ENCODE measurements around the gene TTC31. TPM values are rescaled to one million over a fixed set of nuclear protein-coding genes. Genes with fewer than 3 reads are reported as not detected.

The TTC31 gene
- total RNA-seq, 1 experiment from 2014 or later: 17.6 TPM

DNA sequence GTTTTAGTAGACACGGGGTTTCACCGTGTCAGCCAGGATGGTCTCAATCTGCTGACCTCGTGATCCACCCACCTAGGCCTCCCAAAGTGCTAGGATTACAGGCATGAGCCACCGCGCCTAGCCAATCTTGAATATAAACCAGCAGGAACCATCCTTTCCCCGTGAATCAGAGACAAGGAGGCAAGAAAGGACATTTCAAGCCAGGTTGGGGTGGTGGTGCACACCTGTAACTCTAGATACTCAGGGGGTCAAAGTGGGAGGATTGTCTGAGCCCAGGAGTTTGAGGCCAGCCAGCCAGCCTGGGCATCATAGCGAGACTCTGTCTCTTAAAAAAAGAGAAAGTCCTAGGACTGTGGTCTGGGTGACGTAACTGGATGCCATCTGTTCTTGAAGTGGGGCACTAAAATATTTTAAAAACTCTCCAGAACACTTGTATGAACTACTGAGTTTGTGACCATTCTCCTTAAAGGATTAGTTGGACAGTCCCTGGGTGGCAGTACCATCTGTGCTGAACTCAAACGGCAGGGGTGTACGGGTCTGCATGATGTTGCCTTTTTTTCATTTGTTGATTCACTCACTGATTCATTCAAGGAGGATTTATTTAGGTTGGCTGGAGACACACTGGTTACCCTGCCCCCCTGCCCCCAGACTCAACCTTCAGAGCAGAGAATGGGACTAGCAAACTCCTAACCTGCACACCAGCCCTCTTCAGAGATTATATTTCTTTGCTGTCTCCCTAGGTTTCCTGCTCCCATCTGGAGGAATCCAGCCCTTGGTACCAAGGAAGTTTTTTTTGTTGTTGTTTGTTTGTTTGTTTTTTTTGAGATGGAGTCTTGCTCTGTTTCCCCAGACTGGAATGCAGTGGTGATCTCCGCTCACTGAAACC is 28.5 kb downstream of the TTC31 start:
- in situ Hi-C loops (cut with HindIII; ENCODE audit: low pct_unique_long_range_greater_than_20kb, low sequenced_read_pairs): no loop called here
- DNase-seq (ENCODE audit: low read depth, low spot score): no peak

DNA sequence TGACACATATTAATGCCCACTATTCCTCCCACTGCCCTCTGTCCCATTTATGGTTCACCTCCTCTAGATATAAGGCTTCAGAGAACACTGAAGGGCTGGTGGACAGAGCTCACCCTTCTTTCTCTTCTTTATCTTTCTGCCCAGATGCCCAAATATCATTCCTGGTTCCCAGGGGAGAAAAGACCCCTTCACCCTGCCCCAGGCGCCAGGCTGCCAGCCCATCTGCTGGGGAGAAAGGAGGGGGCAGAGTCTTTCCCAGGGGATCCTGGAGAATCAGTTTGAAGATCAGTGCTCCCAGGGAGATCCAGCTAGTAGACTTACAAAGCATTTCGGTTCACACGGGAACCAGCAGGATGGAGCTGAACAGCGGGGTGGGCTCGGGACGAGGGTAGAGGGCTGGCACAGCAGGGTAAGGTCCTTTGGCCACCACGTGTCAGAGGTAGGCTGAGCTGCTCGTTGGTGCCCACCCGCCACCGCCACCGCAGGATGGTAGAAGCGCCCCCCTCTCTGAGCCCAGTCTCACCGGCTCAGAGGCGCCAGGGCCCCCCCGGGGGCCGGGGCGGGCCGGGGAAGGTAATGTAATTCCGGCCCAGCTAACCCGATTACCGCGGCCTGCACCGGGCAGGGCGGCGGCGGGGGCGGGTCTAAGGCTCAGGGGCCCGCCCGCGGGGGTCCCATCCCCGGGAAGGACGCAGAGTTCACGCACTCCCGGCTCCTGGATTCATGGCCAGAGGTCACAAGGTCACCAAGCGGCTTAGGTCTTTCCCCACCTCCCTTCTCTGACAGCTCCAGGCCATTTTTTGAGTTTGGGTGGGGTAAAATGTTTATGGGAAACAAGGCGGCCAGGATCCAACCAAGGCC is 30.1 kb downstream of the TTC31 start:
- DNase-seq (ENCODE audit: low read depth, low spot score): no peak
- in situ Hi-C loops (cut with HindIII; ENCODE audit: low pct_unique_long_range_greater_than_20kb, low sequenced_read_pairs): no loop called here

DNA sequence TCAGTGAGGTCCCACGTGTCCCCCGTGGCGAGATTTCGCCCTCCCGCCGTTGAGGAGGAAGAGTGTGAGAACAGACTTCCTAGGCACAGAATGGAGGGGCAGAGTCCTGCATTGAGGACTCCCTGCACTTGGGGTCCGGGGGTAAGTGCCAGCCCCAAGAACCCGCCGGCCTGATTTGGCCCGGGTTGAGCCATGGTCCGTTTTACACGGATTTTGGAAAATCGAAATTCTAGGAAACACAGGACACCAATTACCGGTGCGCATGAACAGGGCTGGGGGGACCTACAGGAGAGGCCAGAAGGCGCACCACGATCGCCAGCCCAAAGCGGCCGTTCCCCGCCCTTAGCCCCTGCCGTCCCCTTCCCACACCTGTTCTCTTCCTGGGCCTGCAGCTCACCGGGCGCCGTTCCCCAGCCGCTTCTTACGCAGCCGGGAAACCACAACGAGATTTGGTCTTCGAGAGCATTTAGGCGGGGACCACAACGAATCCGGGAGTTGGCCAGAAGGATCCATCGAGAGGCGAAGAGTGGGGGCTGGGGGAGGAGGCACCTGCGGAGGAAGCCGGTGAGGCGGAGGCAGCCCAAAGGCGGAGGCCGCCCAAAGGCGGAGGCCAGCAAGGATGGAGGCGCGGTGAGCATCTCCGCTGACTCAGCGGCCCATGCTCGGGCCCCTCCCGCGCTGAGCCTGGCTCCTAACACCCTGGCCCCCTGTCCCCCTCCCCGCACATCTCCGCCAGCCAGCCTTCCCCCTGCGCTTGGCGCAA is 30.9 kb downstream of the TTC31 start:
- no peak for DNase-seq (ENCODE audit: low read depth, low spot score)
- in situ Hi-C loops (cut with HindIII; ENCODE audit: low pct_unique_long_range_greater_than_20kb, low sequenced_read_pairs): no loop called here

DNA sequence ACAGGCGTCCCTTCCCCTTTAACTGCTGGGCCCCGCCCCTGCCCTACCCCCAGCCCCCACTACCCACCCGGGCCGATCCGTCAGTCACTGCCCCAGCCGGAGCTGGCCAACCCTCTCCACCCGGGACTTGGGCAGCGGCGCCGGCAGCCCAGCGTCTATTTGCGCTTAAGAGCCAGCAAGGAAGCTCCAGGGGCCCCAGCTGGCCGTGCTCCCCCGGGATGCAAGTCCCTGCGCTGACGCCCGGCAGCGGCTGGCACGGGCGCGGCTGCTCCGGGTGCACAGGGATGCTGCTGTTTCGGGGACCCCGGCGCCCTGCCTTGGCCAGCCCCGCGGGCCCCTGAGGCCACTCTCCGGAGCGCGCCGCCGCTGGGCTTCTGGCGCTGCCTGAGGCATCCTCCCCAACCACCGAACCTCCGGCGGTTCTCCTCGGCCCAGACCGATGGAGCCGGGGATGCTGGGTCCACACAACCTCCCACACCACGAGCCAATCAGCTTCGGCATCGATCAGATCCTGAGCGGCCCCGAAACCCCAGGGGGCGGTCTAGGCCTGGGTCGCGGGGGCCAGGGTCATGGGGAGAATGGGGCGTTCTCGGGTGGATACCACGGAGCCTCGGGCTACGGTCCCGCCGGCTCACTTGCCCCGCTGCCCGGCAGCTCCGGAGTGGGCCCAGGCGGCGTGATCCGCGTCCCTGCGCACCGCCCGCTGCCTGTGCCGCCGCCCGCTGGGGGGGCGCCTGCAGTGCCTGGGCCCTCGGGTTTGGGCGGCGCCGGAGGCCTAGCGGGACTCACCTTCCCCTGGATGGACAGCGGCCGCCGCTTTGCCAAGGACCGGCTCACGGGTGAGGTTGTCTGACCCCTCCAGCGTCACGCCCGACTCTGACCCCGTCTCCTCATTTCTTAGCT is 31.7 kb downstream of the TTC31 start, which contains the start of gene TLX2:
TLX2 (plus strand) TSS at position 83 of the 903 bp plus-strand sequence; CDS start at position 440, 357 bp downstream.
- in situ Hi-C loops (cut with HindIII; ENCODE audit: low pct_unique_long_range_greater_than_20kb, low sequenced_read_pairs): no loop called here
- DNase-seq (ENCODE audit: low read depth, low spot score): no peak

DNA sequence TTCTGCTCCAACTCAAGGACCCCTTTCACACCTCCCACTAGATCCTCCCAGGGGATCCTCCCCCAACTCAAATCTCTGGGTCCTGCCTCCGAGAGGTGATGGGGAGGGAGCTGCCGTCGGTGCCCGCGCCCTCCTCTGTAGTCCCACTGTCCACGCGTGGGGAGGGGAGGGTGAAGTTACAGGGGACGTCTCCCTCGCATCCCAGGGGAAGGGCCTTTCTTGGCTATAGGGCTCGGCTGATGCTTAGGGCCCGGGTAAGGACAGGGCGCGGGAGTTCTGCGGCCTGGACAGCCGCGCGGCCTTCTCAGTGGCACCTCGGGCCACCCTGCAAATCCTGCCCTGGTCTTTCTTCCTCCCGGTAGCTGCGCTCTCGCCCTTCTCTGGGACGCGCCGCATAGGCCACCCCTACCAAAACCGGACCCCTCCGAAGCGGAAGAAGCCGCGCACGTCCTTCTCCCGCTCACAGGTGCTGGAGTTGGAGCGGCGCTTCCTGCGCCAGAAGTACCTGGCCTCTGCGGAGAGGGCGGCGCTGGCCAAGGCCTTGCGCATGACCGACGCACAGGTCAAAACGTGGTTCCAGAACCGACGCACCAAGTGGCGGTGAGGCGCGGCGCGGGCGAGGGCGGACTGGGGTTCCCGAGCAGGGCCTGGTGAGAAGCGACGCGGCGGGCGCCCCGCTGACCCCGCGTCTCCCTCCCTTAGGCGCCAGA is 32.5 kb downstream of the TTC31 start:
- in situ Hi-C loops (cut with HindIII; ENCODE audit: low pct_unique_long_range_greater_than_20kb, low sequenced_read_pairs): no loop called here
- no peak for DNase-seq (ENCODE audit: low read depth, low spot score)

DNA sequence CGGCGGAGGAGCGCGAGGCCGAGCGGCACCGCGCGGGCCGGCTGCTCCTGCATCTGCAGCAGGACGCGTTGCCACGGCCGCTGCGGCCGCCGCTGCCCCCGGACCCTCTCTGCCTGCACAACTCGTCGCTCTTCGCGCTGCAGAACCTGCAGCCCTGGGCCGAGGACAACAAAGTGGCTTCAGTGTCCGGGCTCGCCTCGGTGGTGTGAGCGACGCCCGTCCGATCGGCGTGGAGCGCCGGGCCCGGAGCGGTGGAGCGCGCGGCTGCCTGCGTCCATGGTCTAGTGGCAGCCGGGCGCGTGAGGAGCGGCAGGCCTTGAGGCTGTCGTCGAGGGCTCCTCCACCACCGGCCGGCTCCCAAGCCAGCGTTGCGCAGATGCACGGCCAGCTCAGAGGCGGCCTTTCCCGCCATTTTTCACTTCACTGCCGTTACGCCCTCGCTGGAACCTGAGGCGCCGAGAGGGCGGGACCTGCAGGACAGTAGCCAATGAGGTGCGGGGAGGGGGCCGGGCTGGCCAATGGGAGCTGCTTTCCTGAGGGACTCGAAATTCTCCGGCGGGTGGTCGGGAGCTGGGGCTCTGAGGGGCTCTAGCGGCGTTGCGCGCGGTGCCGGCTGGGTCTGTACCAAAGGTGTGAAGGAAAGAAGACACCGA is 33.2 kb downstream of the TTC31 start:
- in situ Hi-C loops (cut with HindIII; ENCODE audit: low pct_unique_long_range_greater_than_20kb, low sequenced_read_pairs): no loop called here
- no peak for DNase-seq (ENCODE audit: low read depth, low spot score)

DNA sequence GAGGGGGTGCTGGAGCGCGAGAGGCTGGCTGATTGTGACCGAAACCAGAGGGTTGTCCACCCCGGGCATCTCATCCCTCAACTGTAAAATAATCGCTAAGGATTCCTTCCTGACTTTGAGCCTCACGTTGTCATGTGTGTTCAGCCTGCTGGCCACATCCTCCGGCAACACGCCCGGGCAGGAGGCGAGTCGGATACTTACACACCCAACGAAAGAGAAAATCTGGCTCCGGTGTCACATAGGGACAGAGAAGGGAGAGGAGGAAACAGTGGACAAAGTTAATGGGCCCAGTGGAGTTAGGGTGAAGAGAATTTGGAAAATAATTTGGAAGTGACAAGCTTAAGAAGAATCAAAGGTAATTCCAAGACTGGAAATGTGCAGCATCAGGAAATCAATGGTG is 33.8 kb downstream of the TTC31 start:
- in situ Hi-C loops (cut with HindIII; ENCODE audit: low pct_unique_long_range_greater_than_20kb, low sequenced_read_pairs): no loop called here
- DNase-seq (ENCODE audit: low read depth, low spot score): no peak

DNA sequence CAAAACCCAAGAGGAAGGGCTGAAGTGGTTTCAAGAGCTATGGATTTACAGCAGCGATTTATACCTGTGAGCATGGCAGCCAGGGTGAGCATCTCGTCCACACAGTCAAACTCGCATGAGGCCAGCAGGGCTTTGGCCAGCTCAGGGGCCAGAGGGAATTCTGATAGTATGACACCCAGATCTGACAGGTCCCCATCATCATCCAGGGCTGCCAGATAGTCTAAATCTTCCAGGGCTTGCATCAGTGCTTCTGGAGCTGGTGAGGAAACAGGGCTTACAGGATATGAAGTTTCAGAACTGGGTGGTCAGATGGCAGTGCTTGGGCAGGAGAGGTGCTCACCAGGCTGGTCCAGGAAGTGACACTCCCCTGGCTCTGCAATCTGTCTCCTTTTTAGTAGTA is 39.6 kb downstream of the TTC31 start:
- no peak for DNase-seq (ENCODE audit: low read depth, low spot score)
- in situ Hi-C loops (cut with HindIII; ENCODE audit: low pct_unique_long_range_greater_than_20kb, low sequenced_read_pairs): no loop called here

DNA sequence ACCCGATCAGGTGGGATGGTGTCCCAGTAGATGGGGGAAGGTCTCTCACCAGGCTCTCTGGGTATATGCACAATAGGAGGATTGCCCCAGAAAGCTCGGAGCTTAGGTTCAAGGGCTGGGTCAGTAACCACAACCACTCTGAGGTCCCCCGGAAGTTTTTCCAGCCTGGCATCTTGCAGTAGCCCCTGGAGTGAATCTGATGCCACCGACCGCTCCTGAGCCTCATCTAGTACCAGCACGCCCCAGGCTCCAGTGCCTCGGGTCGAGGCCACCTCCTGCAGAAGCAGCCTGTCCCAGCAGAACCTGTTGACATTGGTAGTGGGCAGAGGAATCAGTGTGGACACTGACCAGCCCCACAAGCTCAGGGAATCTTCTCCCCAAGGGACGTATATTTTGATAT is 41.1 kb downstream of the TTC31 start:
- in situ Hi-C loops (cut with HindIII; ENCODE audit: low pct_unique_long_range_greater_than_20kb, low sequenced_read_pairs): no loop called here
- no peak for DNase-seq (ENCODE audit: low read depth, low spot score)

DNA sequence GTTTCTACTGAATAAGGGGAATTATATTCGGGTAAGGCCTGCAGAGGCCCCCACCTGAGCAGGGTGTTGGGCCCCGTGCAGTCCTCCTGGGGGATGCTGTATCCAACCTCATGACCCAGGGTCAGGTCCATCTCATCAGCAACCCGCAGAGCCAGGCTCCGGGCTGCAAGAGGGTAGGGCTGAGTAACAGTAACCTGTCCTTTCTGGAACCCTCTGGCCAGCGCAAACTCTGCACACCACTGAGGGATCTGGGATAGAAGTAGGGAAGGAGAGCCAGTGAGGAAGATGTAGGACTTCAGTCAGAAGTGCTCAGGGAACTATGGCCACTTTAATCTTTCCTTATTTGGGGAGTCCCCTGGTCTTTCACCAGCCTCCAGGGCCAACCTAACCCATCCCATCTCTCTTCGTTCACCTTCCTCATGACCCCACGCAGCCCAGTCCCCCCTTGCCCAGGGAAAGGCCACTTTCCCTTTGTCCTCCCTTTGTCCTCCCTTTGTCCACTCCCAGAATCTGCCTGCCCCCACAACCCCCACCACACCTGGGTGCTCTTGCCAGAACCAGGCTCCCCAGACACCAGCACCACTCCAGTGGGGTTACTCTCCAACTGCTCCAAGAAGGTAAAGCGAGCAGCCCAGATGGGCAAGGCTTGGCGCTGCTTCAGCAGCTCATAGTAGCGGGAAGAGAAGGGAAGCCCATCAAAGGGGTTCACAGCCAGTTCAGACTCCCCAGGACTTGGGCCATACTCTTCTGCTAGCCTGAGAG is 42.3 kb downstream of the TTC31 start:
- no peak for DNase-seq (ENCODE audit: low read depth, low spot score)
- in situ Hi-C loops (cut with HindIII; ENCODE audit: low pct_unique_long_range_greater_than_20kb, low sequenced_read_pairs): no loop called here

DNA sequence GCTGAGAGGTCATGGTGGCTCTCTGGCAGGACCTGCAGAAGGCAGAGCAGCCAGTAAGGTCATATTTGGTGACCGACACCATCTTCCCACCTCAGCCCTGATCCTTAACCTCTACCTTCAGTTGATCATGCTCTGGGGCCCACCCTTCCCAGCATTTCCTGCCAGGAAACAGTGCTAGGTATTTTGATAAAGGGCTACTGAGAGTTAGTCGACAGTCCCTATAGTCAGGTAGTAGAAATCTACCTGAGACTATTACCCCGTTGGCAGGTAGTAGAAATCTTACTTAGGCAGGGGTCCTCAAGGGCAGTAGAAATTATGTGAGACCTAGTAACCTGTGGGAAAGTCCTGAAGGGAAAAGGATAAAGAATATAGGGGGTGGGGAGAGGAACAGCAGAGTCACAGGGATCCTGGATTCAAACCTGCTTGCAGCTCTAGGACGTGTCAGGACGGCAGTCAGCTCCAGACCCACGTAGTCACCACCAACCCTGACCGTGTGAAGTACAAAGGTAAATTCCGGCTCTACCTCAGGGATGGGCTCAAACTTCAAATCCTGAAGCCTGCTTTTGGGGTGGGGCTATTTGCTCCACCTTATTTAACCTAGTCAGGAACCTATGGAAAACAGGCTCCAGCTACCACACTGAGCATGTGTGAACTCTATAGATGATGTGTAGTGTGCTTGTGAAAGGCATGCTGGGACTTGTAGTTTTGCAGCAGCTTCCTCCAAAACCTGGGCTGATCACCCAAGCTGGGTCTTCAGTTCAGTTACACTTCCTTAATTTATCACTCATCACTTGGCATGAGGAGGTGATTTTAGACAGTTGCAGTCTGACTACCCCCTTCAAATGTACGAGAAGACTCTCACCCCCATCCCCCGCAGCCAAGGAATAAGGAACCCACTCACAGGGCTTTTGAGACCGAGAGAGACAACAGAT is 43.1 kb downstream of the TTC31 start, which contains the start of gene DQX1:
DQX1 (minus strand) TSS at position 515 of the 932 bp plus-strand sequence; CDS start at position 13, 502 bp downstream.
- in situ Hi-C loops (cut with HindIII; ENCODE audit: low pct_unique_long_range_greater_than_20kb, low sequenced_read_pairs): no loop called here
- peak; percentile 84 for DNase-seq (ENCODE audit: low read depth, low spot score)

DNA sequence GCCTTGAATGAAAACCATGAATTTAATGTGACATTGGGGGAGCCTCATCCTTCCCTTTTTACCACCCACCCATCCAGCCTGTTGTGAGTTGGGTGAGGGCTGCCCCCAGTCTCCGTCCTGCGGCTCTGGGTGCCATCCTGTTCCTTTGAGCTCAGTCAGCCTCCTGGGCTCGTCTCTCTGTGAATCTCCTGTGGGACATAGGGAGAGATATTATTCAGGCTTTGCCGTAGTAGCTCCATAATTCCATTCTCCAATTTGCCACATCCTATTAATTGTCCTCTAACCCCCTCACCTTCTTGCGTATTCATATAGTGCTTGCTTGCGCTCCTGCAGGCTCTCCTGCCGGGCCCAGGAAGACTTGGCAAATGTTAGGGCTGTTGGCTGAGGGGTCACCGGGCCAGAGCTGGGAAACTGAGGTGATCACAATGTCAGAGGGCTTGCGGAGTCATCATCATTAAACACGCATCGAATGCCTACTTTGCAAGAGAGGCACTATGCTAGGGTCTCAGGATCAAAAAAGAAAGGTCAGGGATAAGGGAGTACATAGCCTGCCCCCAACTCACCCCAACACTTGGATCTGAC is 43.9 kb downstream of the TTC31 start:
- in situ Hi-C loops (cut with HindIII; ENCODE audit: low pct_unique_long_range_greater_than_20kb, low sequenced_read_pairs): no loop called here
- DNase-seq (ENCODE audit: low read depth, low spot score): no peak

DNA sequence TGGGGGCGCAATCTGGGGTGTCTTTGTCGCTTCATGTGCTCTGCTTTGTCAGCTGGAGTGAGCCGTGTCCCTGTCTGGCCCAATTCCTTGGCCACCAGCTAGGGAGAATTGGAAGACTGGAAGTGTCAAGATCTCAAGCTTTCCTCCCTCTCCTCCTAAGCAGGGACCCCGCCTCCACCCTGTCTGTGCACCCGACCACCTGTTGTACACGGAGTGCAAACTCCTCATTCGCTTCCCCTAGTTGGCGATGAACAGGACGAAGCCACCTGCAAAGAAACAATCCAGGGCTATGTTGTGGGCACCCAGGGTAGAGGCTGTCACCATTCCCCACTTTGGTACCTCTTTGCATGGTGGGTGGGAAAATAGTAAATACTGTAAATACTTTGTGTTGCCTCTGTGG is 44.9 kb downstream of the TTC31 start:
- in situ Hi-C loops (cut with HindIII; ENCODE audit: low pct_unique_long_range_greater_than_20kb, low sequenced_read_pairs): no loop called here
- no peak for DNase-seq (ENCODE audit: low read depth, low spot score)

All from SK-MEL-5 (cell line).